HepG2 (cell line): ENCODE data around the gene ERH. TPM values are rescaled to one million over a fixed set of nuclear protein-coding genes. Genes with fewer than 3 reads are reported as not detected.

Source experiments
- ATAC-seq: fragments of 200-7000 bp; cut with Tn5 transposase; 3 replicates; pipeline ENCODE4 v1.9.1; 2020; ENCODE audit warnings: mild to moderate bottlenecking, moderate library complexity
- BruUV-seq: library from RNA; stranded (reverse); fragments of 400-500 nt; replicated peaks from 2 replicates; lab custom pipeline; 2021; lab: Mats Ljungman, UMichigan
- CTCF ChIA-PET: fragments of 300-600 bp; formaldehyde crosslinking; extraction: SDS; loops from one replicate; lab custom pipeline; 2021; ENCODE audit warnings: low total read pairs, inconsistent platforms, low intra/inter-chr PET ratio; lab: Yijun Ruan, JAX
- POLR2A ChIA-PET: fragments of 350-600 bp; sonication (Branson Sonifier 250); formaldehyde crosslinking; loops from one replicate; lab custom pipeline; 2020; ENCODE audit warnings: antibody characterized with exemption, inconsistent platforms; lab: Yijun Ruan, JAX
- DNase-seq: peaks from one replicate; pipeline ENCODE4 v3.0.0-alpha.2; 2015; ENCODE audit warnings: low spot score
- FAIRE-seq: peaks from 3 replicates; lab custom pipeline; 2011; peaks lifted over from hg19 to GRCh38; lab: Jason Lieb, UNC
- H2AFZ ChIP-seq: one replicate; pipeline ENCODE4 v1.6.1; 2011; ENCODE audit warnings: low read length, inconsistent platforms
- H3K27ac ChIP-seq: fragments of 300-600 bp; 3 replicates; pipeline ENCODE4 v1.8.0; 2011; ENCODE audit warnings: mixed run types, mild to moderate bottlenecking, mixed read lengths, low read length, inconsistent platforms; ENCODE audit not compliant: insufficient read depth; ENCODE audit errors: extremely low read length
- H3K27me3 ChIP-seq, 2 experiments: fragments of 200-600 bp in 1 of 2; 2 replicates in 1 of 2; 3 replicates in 1 of 2; pipeline versions ENCODE4 v1.6.0 to v1.8.0; 2011; ENCODE audit warnings: low read length in 2 of 2, mild to moderate bottlenecking in 2 of 2, moderate library complexity in 2 of 2, inconsistent platforms in 1 of 2; ENCODE audit not compliant: insufficient read depth in 2 of 2, control insufficient read depth in 1 of 2
- H3K36me3 ChIP-seq, 2 experiments: fragments of 200-600 bp in 1 of 2; replicated peaks in 1 of 2; 2 replicates in 1 of 2; 3 replicates in 1 of 2; pipeline versions ENCODE4 v1.5.1 to v1.8.0; 2011; ENCODE audit warnings: low read length in 2 of 2, inconsistent platforms in 1 of 2; ENCODE audit not compliant: insufficient read depth in 2 of 2, control insufficient read depth in 1 of 2
- H3K4me1 ChIP-seq: 2 replicates; pipeline ENCODE4 v1.5.1; 2012; ENCODE audit warnings: low read length, inconsistent platforms; ENCODE audit not compliant: insufficient read depth
- H3K4me2 ChIP-seq: 2 replicates; pipeline ENCODE4 v1.6.0; 2011; ENCODE audit warnings: low read depth, low read length, inconsistent platforms
- H3K4me3 ChIP-seq, 3 experiments: fragments of 200-600 bp in 1 of 3; sonication (generic), shearing (Covaris generic) in 1 of 3; replicated peaks in 1 of 3; 2 replicates each; pipeline ENCODE4 v1.5.1; 2011 to 2016; ENCODE audit warnings: low read length in 3 of 3, inconsistent platforms in 2 of 3, low read depth in 2 of 3, mild to moderate bottlenecking in 2 of 3, control low read depth in 1 of 3, mixed read lengths in 1 of 3; ENCODE audit not compliant: insufficient read depth in 1 of 3
- H3K79me2 ChIP-seq: one replicate; pipeline ENCODE4 v1.6.1; 2011; ENCODE audit warnings: low read length, inconsistent platforms; ENCODE audit not compliant: insufficient read depth
- H3K9ac ChIP-seq: 2 replicates; pipeline ENCODE4 v1.6.0; 2011; ENCODE audit warnings: mild to moderate bottlenecking, low read depth, low read length, inconsistent platforms; ENCODE audit not compliant: insufficient read depth
- H3K9me3 ChIP-seq: 2 replicates; pipeline ENCODE4 v1.5.1; 2012; ENCODE audit warnings: mild to moderate bottlenecking, low read length
- H4K20me1 ChIP-seq: 2 replicates; pipeline ENCODE4 v1.6.0; 2011; ENCODE audit warnings: inconsistent platforms, mild to moderate bottlenecking, low read length, moderate library complexity; ENCODE audit not compliant: insufficient read depth
- CEBPB ChIP-seq: IDR thresholded peaks from 2 replicates; pipeline ENCODE4 v1.6.1; 2011; ENCODE audit warnings: low read depth, low read length, improper control_type of control experiment, borderline replicate concordance
- GATAD1 ChIP-seq: IDR thresholded peaks from 2 replicates; pipeline ENCODE4 v1.6.1; 2016; ENCODE audit warnings: missing genetic modification reagents, missing compliant biosample characterization
- HDAC1 ChIP-seq: sonication (generic); formaldehyde crosslinking; IDR thresholded peaks from 2 replicates; pipeline ENCODE4 v1.5.1; 2020; ENCODE audit warnings: mild to moderate bottlenecking, missing genetic modification reagents
- HNRNPL ChIP-seq: fragments of 200-400 bp; formaldehyde crosslinking; IDR thresholded peaks from 2 replicates; pipeline ENCODE4 v1.6.1; 2017; ENCODE audit warnings: mild to moderate bottlenecking, low read depth, low read length
- KDM4B ChIP-seq: sonication (generic); formaldehyde crosslinking; IDR thresholded peaks from 2 replicates; pipeline ENCODE4 v1.4.0; 2020; ENCODE audit warnings: missing genetic modification reagents
- RBM22 ChIP-seq: fragments of 200-400 bp; formaldehyde crosslinking; optimal IDR thresholded peaks from 2 replicates; pipeline ENCODE3; 2017; ENCODE audit warnings: mild to moderate bottlenecking, low read length, moderate library complexity
- SRSF9 ChIP-seq: fragments of 200-400 bp; formaldehyde crosslinking; IDR thresholded peaks from 2 replicates; pipeline ENCODE4 v1.6.1; 2018; ENCODE audit warnings: borderline replicate concordance, mild to moderate bottlenecking, low read depth, low read length; ENCODE audit not compliant: insufficient read depth, poor library complexity, severe bottlenecking
- TEAD3 ChIP-seq: optimal IDR thresholded peaks from 2 replicates; pipeline ENCODE3; 2016; ENCODE audit warnings: borderline replicate concordance
- ZNF329 ChIP-seq: sonication (generic); formaldehyde crosslinking; IDR thresholded peaks from 2 replicates; pipeline ENCODE4 v1.9.0; 2021; ENCODE audit warnings: low read depth, mild to moderate bottlenecking, missing genetic modification reagents
- ZNF674 ChIP-seq: sonication (generic); formaldehyde crosslinking; IDR thresholded peaks from 2 replicates; pipeline ENCODE4 v1.5.0; 2020; ENCODE audit warnings: low read depth, mild to moderate bottlenecking, missing genetic modification reagents
- WGBS: methylation state at CpG from one replicate; pipeline ENCODE4 v1.1.6; 2017; ENCODE audit warnings: low lambda C conversion rate; 5-methylcytosine and 5-hydroxymethylcytosine counted together
- in situ Hi-C: cut with HindIII; loops from 2 replicates; pipeline ENCODE4 v1.10.0; 2017; ENCODE audit warnings: low pct_unique_long_range_greater_than_20kb; ENCODE audit not compliant: extremely low pct_ligation_motif_present
- intact Hi-C: fragments of 100-400 bp; cut with micrococcal nuclease; formaldehyde crosslinking; loops from one replicate; pipeline ENCODE4 v1.10.0; 2022; ENCODE audit not compliant: unreplicated experiment
- polyA plus RNA-seq, 8 experiments: library from polyadenylated mRNA; depleted of rRNA in 3 of 8; stranded (reverse) in 7 of 8; unstranded in 1 of 8; fragments of >200 nt; fragmentation: Illumina TruSeq in 4 of 8; extraction: Trizol in 4 of 8; gene quantifications; 2 replicates each; pipeline versions ENCODE4 v1.2.1 to v1.2.3, GENCODE V29; 2011 to 2016; ENCODE audit warnings: low read depth in 4 of 8, missing spikeins in 1 of 8, mixed read lengths in 1 of 8; ENCODE audit not compliant: insufficient read depth in 1 of 8
- total RNA-seq, 5 experiments: library from RNA; depleted of rRNA; stranded (reverse); fragments of >200 nt; fragmentation: Illumina TruSeq; extraction: Trizol; gene quantifications; 2 replicates each; pipeline ENCODE4 v1.2.3, GENCODE V29; 2016; ENCODE audit warnings: low read depth in 1 of 5
- TF ChIP-seq, protein P1 (sequence below): sonication (generic); formaldehyde crosslinking; IDR thresholded peaks from 2 replicates; pipeline ENCODE4 v1.5.0; 2020; ENCODE audit warnings: mild to moderate bottlenecking, missing genetic modification reagents
- TF ChIP-seq, protein P2 (sequence below): sonication (generic); formaldehyde crosslinking; IDR thresholded peaks from 2 replicates; pipeline ENCODE4 v1.5.0; 2020; ENCODE audit warnings: missing genetic modification reagents, mild to moderate bottlenecking, borderline replicate concordance
- TF ChIP-seq, protein P3 (sequence below): IDR thresholded peaks from 2 replicates; pipeline ENCODE4 v1.6.1; 2016; ENCODE audit warnings: low read depth
- TF ChIP-seq, protein P4 (sequence below): sonication (generic); formaldehyde crosslinking; IDR thresholded peaks from 2 replicates; pipeline ENCODE4 v1.8.0; 2022; ENCODE audit warnings: mild to moderate bottlenecking, missing genetic modification reagents, moderate library complexity

Gene ERH
- total and polyA plus RNA-seq, 2 of the 13 experiments (the other 11 are each of a cell fraction or from before 2014, with no cell fraction given) = 105 to 341 TPM

DNA sequence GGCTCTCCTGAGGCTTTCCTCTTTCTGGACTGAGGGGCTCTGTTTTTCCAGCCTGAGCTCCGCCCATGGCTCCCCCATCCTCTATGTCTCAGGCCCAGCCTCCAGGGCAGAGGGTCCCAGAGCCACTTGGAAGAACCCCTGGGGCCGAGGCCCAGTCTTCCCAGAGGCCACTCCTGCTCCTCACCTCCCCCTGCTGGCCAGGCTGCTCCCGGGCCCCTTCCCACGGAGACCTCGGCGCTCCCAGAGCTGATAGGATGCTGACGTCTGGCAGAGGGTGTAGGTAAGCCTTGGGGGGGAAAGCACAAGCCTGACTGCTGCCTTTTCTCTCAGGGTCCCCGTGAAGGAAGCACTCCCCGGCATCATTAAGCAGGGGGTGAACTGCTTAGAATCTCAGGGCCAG, 51.4 kb downstream of the ERH start (continued):
- TF ChIP-seq, protein P1, sequence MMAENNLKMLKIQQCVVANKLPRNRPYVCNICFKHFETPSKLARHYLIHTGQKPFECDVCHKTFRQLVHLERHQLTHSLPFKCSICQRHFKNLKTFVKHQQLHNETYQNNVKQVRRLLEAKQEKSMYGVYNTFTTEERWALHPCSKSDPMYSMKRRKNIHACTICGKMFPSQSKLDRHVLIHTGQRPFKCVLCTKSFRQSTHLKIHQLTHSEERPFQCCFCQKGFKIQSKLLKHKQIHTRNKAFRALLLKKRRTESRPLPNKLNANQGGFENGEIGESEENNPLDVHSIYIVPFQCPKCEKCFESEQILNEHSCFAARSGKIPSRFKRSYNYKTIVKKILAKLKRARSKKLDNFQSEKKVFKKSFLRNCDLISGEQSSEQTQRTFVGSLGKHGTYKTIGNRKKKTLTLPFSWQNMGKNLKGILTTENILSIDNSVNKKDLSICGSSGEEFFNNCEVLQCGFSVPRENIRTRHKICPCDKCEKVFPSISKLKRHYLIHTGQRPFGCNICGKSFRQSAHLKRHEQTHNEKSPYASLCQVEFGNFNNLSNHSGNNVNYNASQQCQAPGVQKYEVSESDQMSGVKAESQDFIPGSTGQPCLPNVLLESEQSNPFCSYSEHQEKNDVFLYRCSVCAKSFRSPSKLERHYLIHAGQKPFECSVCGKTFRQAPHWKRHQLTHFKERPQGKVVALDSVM (CRISPR knock-in tag) = peak; percentile 61; the same call in 1 of the 2 replicates

DNA sequence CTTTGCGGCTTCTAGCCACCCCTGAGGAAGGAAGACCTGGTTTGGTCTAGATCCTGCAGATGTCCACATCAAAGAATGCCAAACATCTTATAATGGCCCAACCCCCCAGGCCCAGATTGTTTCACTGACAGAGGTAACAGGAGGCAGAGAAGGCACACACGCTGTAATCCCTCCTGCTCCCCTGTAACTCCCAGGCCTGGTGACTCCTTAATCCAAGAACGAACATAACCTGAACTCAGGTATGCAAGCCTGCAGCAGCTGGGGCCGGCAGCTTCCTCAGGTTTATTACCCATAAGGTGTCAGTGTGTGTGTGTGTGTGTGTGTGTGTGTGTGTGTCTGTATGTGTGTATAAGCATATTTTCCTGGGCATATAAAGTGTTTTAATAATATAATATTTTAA, 52.7 kb downstream of the ERH start:
- peaks cover 0 to 25% of the 10 kb centered on the region in 2 experiments; a peak in 4 of 5 replicates for H3K27me3 ChIP-seq
- POLR2A ChIA-PET = no interaction called here
- TF ChIP-seq HDAC1 (CRISPR knock-in tag) (no peak), HNRNPL (no peak), GATAD1 (CRISPR knock-in tag) (no peak), ZNF329 (no peak), RBM22 (no peak), TEAD3 (CRISPR knock-in tag) (no peak), KDM4B (CRISPR knock-in tag) (no peak), CEBPB (no peak), ZNF674 (no peak), SRSF9 (no peak)
- TF ChIP-seq, protein P2, sequence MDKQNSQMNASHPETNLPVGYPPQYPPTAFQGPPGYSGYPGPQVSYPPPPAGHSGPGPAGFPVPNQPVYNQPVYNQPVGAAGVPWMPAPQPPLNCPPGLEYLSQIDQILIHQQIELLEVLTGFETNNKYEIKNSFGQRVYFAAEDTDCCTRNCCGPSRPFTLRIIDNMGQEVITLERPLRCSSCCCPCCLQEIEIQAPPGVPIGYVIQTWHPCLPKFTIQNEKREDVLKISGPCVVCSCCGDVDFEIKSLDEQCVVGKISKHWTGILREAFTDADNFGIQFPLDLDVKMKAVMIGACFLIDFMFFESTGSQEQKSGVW (CRISPR knock-in tag) = no peak
- TF ChIP-seq, protein P3, sequence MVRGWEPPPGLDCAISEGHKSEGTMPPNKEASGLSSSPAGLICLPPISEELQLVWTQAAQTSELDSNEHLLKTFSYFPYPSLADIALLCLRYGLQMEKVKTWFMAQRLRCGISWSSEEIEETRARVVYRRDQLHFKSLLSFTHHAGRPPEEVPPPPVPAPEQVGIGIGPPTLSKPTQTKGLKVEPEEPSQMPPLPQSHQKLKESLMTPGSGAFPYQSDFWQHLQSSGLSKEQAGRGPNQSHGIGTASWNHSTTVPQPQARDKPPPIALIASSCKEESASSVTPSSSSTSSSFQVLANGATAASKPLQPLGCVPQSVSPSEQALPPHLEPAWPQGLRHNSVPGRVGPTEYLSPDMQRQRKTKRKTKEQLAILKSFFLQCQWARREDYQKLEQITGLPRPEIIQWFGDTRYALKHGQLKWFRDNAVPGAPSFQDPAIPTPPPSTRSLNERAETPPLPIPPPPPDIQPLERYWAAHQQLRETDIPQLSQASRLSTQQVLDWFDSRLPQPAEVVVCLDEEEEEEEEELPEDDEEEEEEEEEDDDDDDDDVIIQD (CRISPR knock-in tag) = no peak
- TF ChIP-seq, protein P4, sequence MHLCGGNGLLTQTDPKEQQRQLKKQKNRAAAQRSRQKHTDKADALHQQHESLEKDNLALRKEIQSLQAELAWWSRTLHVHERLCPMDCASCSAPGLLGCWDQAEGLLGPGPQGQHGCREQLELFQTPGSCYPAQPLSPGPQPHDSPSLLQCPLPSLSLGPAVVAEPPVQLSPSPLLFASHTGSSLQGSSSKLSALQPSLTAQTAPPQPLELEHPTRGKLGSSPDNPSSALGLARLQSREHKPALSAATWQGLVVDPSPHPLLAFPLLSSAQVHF (CRISPR knock-in tag) = no peak

More for the DNA sequence above, 52.7 kb downstream of the ERH start:
- H3K79me2 ChIP-seq = no peaks in the 10 kb centered on the region
- WGBS = 3% methylated on average over 4 of the region's 4 CpGs
- no peaks in the 10 kb centered on the region for H3K36me3 ChIP-seq
- H3K4me1 ChIP-seq = no peaks in the 10 kb centered on the region
- no peak overlapping the region for H3K4me3 ChIP-seq
- no peaks in the 10 kb centered on the region for H3K9me3 ChIP-seq
- intact Hi-C loops = no loop called here
- H3K4me2 ChIP-seq = no peak overlapping the region
- H4K20me1 ChIP-seq = no peaks in the 10 kb centered on the region
- CTCF ChIA-PET = no interaction called here
- no peak for DNase-seq
- in situ Hi-C loops = loop anchor here (5.0 kb wide), 1 partner anchor 103 kb away; no protein-coding TSS in a partner anchor
- no peak overlapping the region for H3K27ac ChIP-seq
- BruUV-seq = no TSS peak
- H3K9ac ChIP-seq = no peak overlapping the region
- no peak for ATAC-seq
- H2AFZ ChIP-seq = no peak overlapping the region
- FAIRE-seq = no peak
